ENCODE measurements around the gene PRKCH. TPM values are rescaled to one million over a fixed set of nuclear protein-coding genes. Genes with fewer than 3 reads are reported as not detected.

Gene PRKCH
- polyA plus RNA-seq, 2 of the 4 experiments (the other 2 are of a cell fraction), result 10.0 to 10.2 TPM

DNA sequence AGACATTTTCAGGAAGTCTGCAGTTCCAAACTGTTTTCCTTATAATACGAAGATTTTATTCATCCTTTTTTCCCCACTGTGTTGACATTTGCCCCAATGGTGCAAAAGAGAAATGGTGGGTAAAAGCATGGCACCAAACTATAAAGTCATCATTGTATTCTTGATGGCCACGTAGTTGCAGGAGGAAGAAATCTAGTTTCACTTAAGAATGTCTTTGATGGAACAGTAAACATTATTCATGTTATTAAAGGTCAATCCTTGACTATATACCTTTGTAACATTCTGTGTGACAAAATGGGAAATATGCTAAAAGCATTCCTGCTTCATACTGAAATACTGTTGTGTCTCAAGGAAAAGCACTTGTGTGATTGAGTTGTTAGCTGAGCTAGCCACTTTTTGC is 80.1 kb downstream of the PRKCH start:
- WGBS (ENCODE audit: missing lambda C conversion rate), result 30% methylated on average over 2 of the region's 2 CpGs
- ATAC-seq (no peak), FAIRE-seq (no peak), DNase-seq (ENCODE audit: low read depth in 1 of 2, low spot score in 1 of 2) (no peak)
- Histone ChIP-seq H3K9me3 (no peaks in the 10 kb centered on the region), H3K27ac (no peak overlapping the region), H3K4me3 (no peak overlapping the region), H3K4me2 (no peak overlapping the region), H3K4me1 (0 out of 3 replicates have a peak, but pooled peaks cover 5% of the 10 kb centered on the region)
- TF ChIP-seq RNF2 (IDR thresholded peaks at IDR 0.05; ENCODE audit: borderline replicate concordance, low read depth) (no peak), EHF (CRISPR knock-in tag; IDR thresholded peaks at IDR 0.05) (no peak), HOXA7 (CRISPR knock-in tag; IDR thresholded peaks at IDR 0.05) (no peak), BHLHE40 (IDR thresholded peaks at IDR 0.05; ENCODE audit: low read depth, low read length) (no peak), CHD2 (IDR thresholded peaks at IDR 0.05; ENCODE audit: low read length, partially characterized antibody) (no peak), FOSL2 (IDR thresholded peaks at IDR 0.05) (no peak), FOSL2 (CRISPR knock-in tag; IDR thresholded peaks at IDR 0.05) (no peak), GATA3 (IDR thresholded peaks at IDR 0.05; ENCODE audit: borderline replicate concordance) (no peak), FOSB (CRISPR knock-in tag; IDR thresholded peaks at IDR 0.05) (no peak)
- TF ChIP-seq, protein P1, sequence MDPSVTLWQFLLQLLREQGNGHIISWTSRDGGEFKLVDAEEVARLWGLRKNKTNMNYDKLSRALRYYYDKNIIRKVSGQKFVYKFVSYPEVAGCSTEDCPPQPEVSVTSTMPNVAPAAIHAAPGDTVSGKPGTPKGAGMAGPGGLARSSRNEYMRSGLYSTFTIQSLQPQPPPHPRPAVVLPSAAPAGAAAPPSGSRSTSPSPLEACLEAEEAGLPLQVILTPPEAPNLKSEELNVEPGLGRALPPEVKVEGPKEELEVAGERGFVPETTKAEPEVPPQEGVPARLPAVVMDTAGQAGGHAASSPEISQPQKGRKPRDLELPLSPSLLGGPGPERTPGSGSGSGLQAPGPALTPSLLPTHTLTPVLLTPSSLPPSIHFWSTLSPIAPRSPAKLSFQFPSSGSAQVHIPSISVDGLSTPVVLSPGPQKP (IDR thresholded peaks at IDR 0.05; ENCODE audit: low read depth, low read length), result no peak
- ChIA-PET POLR2A (no interaction called here), CTCF (no interaction called here)

DNA sequence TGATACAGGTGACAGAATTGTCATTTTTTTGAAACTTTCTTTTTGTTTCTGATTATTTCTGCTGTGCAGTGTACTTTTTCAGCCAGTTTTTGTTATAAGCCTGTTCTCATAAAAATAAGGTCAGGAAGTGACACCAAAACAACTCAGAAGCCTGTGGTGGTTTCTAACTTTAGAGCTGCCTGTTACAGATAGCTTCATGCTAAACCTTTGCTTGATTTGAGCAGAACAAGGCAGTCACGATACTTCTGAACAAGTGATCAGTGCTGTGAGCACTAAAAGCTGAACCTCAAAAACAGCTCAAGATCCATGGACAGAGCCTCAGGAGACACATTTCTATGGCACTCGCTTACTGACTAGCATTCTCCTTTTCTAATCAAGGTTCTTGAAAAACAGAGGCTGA is 82.0 kb downstream of the PRKCH start:
- ChIA-PET CTCF (interaction anchor here (0.7 kb wide), 1 partner anchor 434 kb away, joined by 3 read pairs; no protein-coding TSS in a partner anchor), POLR2A (no interaction called here)
- DNase-seq (ENCODE audit: low read depth in 1 of 2, low spot score in 1 of 2), result no peak
- Histone ChIP-seq H3K4me2 (no peak overlapping the region), H3K4me1 (0 out of 3 replicates have a peak, but pooled peaks cover 5% of the 10 kb centered on the region), H3K9me3 (no peaks in the 10 kb centered on the region), H3K4me3 (no peak overlapping the region), H3K27ac (no peak overlapping the region)
- WGBS (ENCODE audit: missing lambda C conversion rate), result 77% methylated on average over 2 of the region's 2 CpGs
- no peak for FAIRE-seq
- no peak for ATAC-seq
- TF ChIP-seq HOXA7 (CRISPR knock-in tag; IDR thresholded peaks at IDR 0.05) (no peak), CBX2 (IDR thresholded peaks at IDR 0.05; ENCODE audit: borderline replicate concordance, low read depth) (no peak), NPAS2 (CRISPR knock-in tag; IDR thresholded peaks at IDR 0.05; ENCODE audit: borderline replicate concordance) (no peak), CHD2 (IDR thresholded peaks at IDR 0.05; ENCODE audit: low read length, partially characterized antibody) (no peak), POLR2AphosphoS2 (conservative IDR thresholded peaks at IDR 0.05; ENCODE audit: low read length) (no peak), KDM1A (IDR thresholded peaks at IDR 0.05; ENCODE audit: low read depth) (no peak), FOXS1 (CRISPR knock-in tag; IDR thresholded peaks at IDR 0.05) (no peak), FOSL2 (IDR thresholded peaks at IDR 0.05) (no peak), FOSL2 (CRISPR knock-in tag; IDR thresholded peaks at IDR 0.05) (no peak), EHMT2 (IDR thresholded peaks at IDR 0.05; ENCODE audit: low read depth) (no peak), POLR2A (IDR thresholded peaks at IDR 0.05; ENCODE audit: low read length) (no peak), HOXB13 (CRISPR knock-in tag; IDR thresholded peaks at IDR 0.05; ENCODE audit: low read depth) (no peak), TFCP2L1 (CRISPR knock-in tag; IDR thresholded peaks at IDR 0.05) (no peak), CEBPB (IDR thresholded peaks at IDR 0.05) (no peak), BHLHE40 (IDR thresholded peaks at IDR 0.05; ENCODE audit: low read depth, low read length) (no peak)
- TF ChIP-seq, protein P2, sequence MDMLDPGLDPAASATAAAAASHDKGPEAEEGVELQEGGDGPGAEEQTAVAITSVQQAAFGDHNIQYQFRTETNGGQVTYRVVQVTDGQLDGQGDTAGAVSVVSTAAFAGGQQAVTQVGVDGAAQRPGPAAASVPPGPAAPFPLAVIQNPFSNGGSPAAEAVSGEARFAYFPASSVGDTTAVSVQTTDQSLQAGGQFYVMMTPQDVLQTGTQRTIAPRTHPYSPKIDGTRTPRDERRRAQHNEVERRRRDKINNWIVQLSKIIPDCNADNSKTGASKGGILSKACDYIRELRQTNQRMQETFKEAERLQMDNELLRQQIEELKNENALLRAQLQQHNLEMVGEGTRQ (IDR thresholded peaks at IDR 0.05), result no peak
- TF ChIP-seq, protein P1 (IDR thresholded peaks at IDR 0.05; ENCODE audit: low read depth, low read length), result no peak

DNA sequence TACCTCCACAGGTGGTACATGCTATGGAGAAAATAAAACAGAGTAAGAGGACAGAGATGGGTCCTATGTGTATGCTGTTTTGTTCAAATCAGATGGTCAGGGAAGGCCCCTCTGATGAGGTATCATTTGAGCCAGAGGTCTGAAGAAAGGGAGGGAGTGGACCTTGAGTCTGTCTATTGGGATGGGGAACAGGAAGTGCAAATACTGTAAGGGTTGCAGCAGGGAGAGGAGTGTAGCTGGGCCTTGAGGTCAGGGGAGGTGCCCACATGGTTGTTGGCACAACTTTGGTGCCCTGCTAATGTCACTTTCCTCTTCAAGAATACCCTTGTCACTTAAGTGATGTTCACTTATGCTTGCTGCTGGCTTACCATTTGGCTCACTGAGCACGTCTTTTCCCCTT is 83.3 kb downstream of the PRKCH start:
- Histone ChIP-seq H3K9me3 (no peaks in the 10 kb centered on the region), H3K4me3 (no peak overlapping the region), H3K27ac (no peak overlapping the region), H3K4me2 (no peak overlapping the region), H3K4me1 (0 out of 3 replicates have a peak, but pooled peaks cover 5% of the 10 kb centered on the region)
- 30% methylated on average over 1 of the region's 1 CpG for whole genome bisulfite sequencing (ENCODE audit: missing lambda C conversion rate)
- ATAC-seq, result no peak
- CTCF ChIA-PET, result no interaction called here
- TF ChIP-seq KDM1A (IDR thresholded peaks at IDR 0.05; ENCODE audit: low read depth) (no peak), POLR2A (IDR thresholded peaks at IDR 0.05; ENCODE audit: low read length) (no peak), FOSB (CRISPR knock-in tag; IDR thresholded peaks at IDR 0.05) (no peak), RNF2 (IDR thresholded peaks at IDR 0.05; ENCODE audit: borderline replicate concordance, low read depth) (no peak), NPAS2 (CRISPR knock-in tag; IDR thresholded peaks at IDR 0.05; ENCODE audit: borderline replicate concordance) (no peak)
- POLR2A ChIA-PET, result interaction anchor here (0.7 kb wide), 1 partner anchor 8 kb away, joined by 4 read pairs; no protein-coding TSS in a partner anchor
- no peak for FAIRE-seq
- DNase-seq (ENCODE audit: low read depth in 1 of 2, low spot score in 1 of 2), result no peak

All from A549 (cell line).